ENCODE results near the gene ZNF598.
A peak's percentile ranks its signal among the peaks of the same experiment; 100 is the strongest.

ZNF598 gene

GRCh38 chr16:2005646-2006045, 4.0 kb downstream of the ZNF598 start:
- DNase-seq: no peak

GRCh38 chr16:2004795-2005517, 4.7 kb downstream of the ZNF598 start:
- DNase-seq: no peak

- DNase-seq: peak; percentile 84 to 88
Measured at GRCh38 chr16:2003827-2004641, 5.6 kb downstream of the ZNF598 start.

DNA sequence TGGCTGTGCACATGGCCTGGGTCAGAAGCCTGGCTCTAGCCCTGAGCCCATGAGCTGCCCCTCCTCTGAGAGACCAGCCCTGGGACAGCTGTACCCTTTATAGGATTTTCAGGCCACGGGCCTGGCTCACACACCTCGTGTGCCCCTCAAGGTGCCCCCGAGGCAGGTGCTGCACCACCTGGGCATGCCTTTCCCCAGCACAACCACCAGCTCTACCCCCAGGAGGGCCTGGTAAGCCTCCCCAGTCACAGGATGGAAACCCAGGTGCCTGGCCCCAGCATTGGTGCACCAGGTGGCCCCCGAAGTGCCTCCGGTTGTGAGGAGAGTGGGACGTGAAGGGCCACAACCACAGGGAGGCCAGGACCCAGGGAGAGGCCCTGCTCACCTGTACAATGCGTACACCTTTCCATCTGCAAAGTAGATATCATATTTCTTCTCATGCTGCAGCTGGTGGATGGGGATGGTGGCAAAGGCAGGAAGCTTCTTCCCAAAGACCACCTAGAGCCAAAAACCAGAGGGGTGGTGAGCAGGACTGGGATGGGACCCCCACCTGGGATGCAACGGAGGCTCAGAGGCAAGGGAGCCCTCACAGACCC, 6.3 kb downstream of the ZNF598 start:
- no peak for DNase-seq

DNA sequence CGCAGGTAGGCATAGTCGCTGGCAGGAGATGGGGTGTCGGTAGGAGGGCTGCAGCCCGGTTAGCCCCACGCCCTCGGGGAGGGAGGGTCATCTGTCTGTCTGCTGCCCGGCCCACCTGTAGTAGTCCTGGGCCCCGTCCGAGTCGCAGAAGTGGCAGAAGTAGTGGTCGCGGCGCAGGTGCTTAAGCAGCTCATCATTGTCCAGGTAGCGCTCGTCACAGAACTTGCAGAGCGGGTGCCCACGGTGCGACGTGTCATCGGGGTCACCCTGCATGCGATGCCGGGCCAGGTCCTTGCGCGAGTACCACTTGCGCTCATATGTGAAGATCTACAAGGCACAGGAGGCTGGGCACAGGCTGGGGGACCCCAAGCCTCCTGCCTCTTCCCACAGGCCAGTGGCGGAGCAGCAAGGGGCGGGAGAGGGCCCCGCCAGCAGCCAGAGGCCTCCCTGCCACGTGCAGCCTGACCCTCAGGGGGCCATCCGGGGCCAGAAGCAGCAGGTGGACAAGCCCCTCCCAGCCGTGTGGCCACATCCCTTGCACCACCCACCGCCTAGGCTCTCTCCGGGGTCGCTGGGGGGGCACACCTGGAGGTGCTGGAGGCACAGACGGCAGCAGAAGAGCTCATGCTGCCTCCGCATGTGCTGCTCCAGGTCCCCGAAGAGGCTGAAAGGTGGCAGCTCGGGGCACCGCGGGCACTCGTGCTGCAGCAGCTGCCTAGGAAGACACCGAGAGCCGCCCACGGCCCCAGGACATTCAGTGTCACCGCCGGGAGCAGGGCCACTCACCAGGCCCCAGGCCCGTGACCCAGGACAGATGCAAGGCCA, 7.0 kb downstream of the ZNF598 start:
- no peak for DNase-seq

DNA sequence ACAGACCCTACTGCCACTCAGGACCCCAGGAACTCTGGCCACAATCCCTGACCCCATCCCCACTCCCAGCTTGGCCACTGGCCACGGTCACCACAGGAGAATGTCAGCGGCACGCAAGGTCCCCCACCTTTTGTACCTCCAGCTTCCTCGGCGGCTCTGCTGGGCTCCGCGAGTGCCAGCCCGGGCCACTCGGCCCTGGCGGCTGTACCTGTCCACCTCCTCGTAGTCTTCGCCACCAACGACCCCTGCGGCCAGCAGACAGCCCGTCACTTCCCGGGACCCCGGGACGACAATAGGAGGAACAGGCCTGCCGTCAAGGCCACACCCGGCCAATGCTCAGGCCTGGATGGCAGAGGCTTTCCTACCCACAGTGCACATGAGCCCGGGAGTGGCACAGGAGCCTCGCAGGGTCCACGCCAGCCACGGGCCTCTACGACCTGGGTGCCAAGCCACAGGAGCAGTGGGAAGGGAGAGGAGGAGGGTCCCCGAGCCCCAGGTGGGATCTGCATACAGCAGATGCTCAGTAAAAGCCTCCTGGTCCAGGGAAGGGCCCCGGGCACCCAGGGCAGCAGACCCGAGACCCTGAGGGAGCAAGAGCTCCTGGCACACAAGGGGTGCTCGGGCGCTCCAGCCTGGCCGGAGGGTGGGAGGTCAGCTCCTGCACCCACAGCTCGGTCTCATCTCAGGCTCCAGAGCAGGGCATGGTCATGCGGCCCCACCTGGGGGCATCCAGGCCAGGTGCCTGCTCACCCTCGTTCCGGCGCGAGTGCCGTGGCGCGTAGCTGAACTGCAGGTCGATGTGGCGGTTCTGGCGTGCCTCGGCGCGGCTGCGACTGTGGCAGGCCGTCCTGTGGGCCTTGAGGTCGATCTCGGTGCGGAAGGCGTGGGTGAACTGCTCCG, 7.9 kb downstream of the ZNF598 start:
- no peak for DNase-seq

- DNase-seq: no peak
Measured at GRCh38 chr16:2001035-2001434, 8.6 kb downstream of the ZNF598 start.

DNA sequence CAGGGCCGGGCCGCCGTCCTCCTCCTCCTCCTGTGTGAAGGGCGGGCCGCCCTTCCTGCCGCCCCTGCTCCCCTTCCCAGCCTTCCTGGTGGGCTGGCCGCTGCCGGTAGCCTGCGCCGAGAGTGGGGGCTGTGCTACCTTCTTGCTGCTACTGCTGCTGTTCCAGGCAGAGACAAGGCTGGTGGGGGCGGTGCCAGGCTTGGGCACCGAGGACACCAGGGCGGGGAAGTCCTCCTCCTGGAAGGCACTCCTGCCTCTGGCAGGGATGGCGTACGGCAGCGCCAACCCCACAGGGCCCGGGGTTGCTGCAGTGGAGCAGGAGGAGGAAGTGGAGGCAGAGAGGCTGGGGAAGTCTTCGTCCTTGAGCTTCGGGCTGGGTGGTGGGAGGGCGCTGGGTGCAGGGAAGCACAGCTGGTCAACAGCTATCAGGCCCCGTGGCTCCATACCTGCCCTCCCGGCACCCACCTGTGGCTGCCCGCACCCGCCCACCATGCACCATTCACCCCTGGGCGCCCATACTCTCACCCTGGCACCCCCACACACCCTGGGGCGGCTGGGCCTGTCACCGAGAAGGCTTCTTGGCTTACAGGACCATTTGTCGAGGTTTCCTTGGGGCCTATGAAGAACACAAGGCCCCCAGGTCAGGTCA, 9.6 kb downstream of the ZNF598 start:
- no peak for DNase-seq

DNA sequence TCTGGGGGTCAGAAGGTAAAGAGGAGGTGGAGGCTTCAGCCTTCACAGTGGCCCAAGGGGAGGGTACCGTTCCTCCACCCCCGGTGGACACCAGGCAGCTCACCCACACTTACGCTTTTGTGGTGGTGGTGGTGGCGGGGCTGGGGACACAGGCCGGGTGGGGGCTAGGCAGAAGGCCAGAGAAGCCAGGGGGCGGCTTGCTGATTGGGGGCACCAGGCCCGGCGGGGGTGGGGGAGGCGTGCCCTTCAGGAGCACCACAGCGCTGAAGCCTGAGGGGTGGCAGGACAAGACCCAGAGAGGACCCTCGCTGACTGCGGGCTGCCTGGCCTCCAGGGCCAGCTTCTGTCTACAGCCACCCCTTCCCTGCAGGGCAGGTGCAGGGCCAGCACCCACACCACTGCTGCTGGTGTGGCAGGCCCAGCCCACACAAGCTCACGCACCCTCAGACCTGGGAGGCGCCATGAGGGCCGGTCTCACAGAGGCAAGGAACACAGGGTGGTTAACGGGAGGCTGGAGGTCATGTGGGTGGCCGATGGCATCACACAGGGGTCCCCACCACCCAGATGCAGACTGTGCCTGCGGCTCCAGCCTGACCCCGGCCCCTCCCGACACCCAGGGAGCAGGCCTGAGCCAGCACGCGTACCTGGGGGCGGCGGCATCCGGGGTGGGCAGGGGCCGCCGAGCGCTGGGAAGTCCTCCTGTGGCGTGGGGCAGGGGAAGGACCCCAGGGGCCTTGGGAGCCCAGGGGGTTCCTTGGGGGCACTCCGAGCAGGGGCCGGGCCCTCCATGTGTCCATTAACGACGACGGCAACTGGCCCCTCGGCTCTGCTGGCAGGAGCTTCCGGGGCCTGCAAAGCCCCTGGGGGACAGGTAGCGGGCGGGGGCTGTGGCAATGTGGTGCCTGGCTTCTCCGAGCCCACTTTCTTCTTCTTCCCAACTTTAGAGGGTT, 10.5 kb downstream of the ZNF598 start:
- no peak for DNase-seq

GRCh38 chr16:1998360-1998835, 11.2 kb downstream of the ZNF598 start:
- DNase-seq: no peak

GRCh38 chr16:1997494-1998359, 11.9 kb downstream of the ZNF598 start:
- DNase-seq: no peak

DNA sequence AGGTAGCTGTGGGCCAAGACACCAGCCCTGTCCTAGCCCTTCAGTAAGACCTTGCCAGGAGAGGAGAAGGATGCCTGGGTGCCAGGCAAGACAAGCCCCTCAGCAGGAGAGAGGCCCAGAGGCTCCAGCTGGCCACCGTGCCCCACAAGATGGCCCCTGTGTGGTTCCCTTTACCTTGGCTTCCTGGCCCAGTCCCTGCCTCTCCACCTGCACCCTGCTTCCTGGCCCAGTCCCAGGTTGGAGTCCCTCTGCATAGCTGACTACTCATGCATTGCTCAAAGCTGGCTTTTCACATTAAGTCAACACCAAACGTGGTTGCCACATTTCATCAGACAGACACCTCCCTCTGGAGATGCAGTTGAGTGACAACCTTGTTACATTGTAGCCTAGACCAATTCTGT, 15.9 kb downstream of the ZNF598 start:
- DNase-seq: no peak

- no peak for DNase-seq
Measured at GRCh38 chr16:1992704-1993317, 16.8 kb downstream of the ZNF598 start.

DNA sequence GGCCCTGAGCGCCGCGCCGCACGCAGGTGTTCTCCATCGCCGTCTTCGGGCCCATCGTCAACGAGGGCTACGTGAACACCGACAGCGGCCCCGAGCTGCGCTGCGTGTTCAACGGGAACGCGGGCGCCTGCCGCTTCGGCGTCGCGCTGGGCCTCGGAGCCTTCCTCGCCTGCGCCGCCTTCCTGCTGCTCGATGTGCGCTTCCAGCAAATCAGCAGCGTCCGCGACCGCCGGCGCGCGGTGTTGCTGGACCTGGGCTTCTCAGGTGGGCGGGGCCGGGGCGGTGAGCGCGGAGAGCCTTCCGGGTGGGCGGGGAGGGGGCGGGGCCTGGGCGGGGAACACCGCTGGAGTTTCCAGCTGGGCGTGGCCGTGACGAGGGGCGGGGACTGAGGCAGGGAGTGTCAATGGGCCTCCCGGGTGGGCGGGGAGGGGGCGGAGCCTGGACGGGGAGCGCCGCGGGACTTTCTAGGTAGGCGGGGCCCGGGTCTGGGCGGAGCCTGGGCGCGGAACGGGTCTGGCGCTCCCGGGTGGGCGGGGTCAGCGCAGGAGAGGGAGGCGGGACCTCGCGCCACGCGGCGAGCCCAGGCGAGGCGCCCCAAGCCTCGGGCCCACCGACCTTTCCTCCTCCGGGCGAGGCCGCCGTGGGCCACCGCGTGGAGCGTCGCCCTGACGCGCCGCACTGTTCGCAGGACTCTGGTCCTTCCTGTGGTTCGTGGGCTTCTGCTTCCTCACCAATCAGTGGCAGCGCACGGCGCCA, 17.5 kb downstream of the ZNF598 start:
- peak; percentile 97 to 99 for DNase-seq

DNA sequence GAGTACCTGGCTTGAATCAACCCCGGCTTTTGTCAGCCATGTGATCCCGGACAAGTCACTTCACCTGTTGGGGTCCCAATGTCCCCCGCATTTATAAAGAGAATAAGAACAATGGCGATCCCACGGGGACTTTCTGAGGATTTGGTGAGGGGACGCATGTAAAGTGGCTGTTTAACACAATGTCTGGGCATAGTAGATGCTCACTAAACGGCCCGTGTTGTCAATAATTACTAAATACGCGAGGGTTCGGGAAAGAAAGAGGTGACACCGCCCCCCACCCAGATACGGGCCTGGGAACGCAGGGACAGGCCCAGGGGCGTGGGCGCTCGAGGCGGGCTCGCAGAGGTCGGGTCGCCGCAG, 18.1 kb downstream of the ZNF598 start:
- DNase-seq: no peak

DNA sequence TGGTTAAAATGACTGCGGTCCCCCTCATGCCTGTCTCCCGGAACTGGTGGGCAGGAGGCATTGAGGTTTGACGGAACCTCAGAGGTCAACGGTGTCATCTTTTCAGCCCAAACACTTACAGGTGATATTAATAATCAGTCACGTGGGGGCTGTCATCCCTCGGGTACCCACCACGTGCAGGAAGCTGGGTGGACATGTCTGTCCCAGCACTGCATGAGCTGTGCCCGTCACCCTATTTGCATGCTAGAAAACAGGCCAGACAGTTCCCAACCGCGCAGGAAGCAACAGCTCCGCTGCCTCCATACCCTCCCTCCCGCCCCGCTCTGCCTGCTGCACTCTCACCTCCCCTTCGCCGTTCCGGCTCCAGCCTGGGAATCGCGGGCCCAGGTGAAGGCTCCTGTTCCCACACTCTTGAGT, 18.5 kb downstream of the ZNF598 start:
- DNase-seq: peak; percentile 72 to 77

GRCh38 chr16:1990351-1991134, 19.1 kb downstream of the ZNF598 start:
- peak; percentile 50 to 65 for DNase-seq

Measured in CD4-positive, alpha-beta T cell treated with Interferon alpha-2 for 1 hour (primary cell).